Non-pigmented ciliary epithelial cell (primary cell): ENCODE measurements around the gene AGAP1.

Experiments used
- DNase-seq: peaks from one replicate; pipeline ENCODE4 v3.0.0-alpha.2; 2010; ENCODE audit warnings: low read depth

Gene AGAP1

GRCh38 chr2:235533198-235533597, 39.4 kb downstream of the AGAP1 start:
- no peak for DNase-seq

- DNase-seq, result no peak
Measured at GRCh38 chr2:235533616-235534385, 40.0 kb downstream of the AGAP1 start.

GRCh38 chr2:235534678-235535422, 41.0 kb downstream of the AGAP1 start:
- no peak for DNase-seq

- DNase-seq, result no peak
Measured at GRCh38 chr2:235535423-235536130, 41.7 kb downstream of the AGAP1 start.

GRCh38 chr2:235536711-235537110, 42.9 kb downstream of the AGAP1 start:
- DNase-seq, result no peak

- no peak for DNase-seq
Measured at GRCh38 chr2:235537186-235537585, 43.3 kb downstream of the AGAP1 start.

GRCh38 chr2:235537587-235537986, 43.7 kb downstream of the AGAP1 start:
- no peak for DNase-seq

- no peak for DNase-seq
Measured at GRCh38 chr2:235538144-235538639, 44.3 kb downstream of the AGAP1 start.

- no peak for DNase-seq
Measured at GRCh38 chr2:235538981-235539380, 45.1 kb downstream of the AGAP1 start.

GRCh38 chr2:235539773-235540172, 45.9 kb downstream of the AGAP1 start:
- DNase-seq, result no peak

GRCh38 chr2:235541016-235541415, 47.2 kb downstream of the AGAP1 start:
- no peak for DNase-seq

GRCh38 chr2:235541838-235542549, 48.2 kb downstream of the AGAP1 start:
- DNase-seq, result no peak

GRCh38 chr2:235542733-235543127, 48.9 kb downstream of the AGAP1 start:
- DNase-seq, result no peak

GRCh38 chr2:235543128-235543750, 49.4 kb downstream of the AGAP1 start:
- no peak for DNase-seq

- DNase-seq, result no peak
Measured at GRCh38 chr2:235543851-235544688, 50.2 kb downstream of the AGAP1 start.

GRCh38 chr2:235544689-235544969, 50.8 kb downstream of the AGAP1 start:
- no peak for DNase-seq

GRCh38 chr2:235545339-235546150, 51.7 kb downstream of the AGAP1 start:
- DNase-seq, result no peak

- DNase-seq, result no peak
Measured at GRCh38 chr2:235546151-235546435, 52.2 kb downstream of the AGAP1 start.

GRCh38 chr2:235546436-235546835, 52.6 kb downstream of the AGAP1 start:
- no peak for DNase-seq

GRCh38 chr2:235549735-235550377, 56.0 kb downstream of the AGAP1 start:
- DNase-seq, result no peak
